H1 (cell line): ENCODE data around the gene WDR77. TPM values are rescaled to one million over a fixed set of nuclear protein-coding genes. Genes with fewer than 3 reads are reported as not detected.

Experiments
- CBX8 ChIP-seq: fragments of 300-800, 300-1000 bp; sonication (generic); IDR thresholded peaks from 2 replicates; pipeline ENCODE4 v1.7.1; 2016; ENCODE audit warnings: low read depth, low read length, borderline replicate concordance
- CTBP2 ChIP-seq: IDR thresholded peaks from 2 replicates; pipeline ENCODE4 v1.7.0; 2011; ENCODE audit warnings: borderline replicate concordance, mild to moderate bottlenecking, moderate library complexity, mixed read lengths, low read length; ENCODE audit not compliant: insufficient read depth, insufficient read length
- EZH2 ChIP-seq: fragments of 200-600 bp; sonication (generic); IDR thresholded peaks from 2 replicates; pipeline ENCODE4 v1.7.1; 2012; ENCODE audit warnings: low read depth, mild to moderate bottlenecking, moderate library complexity, low read length, inconsistent platforms; ENCODE audit not compliant: severe bottlenecking
- MAX ChIP-seq: IDR thresholded peaks from 2 replicates; pipeline ENCODE4 v1.6.1; 2012; ENCODE audit warnings: inconsistent platforms
- NRF1 ChIP-seq: IDR thresholded peaks from 2 replicates; pipeline ENCODE4 v1.6.1; 2011; ENCODE audit warnings: mild to moderate bottlenecking, low read depth, low read length, improper control_type of control experiment
- TBP ChIP-seq: IDR thresholded peaks from 2 replicates; pipeline ENCODE4 v1.6.1; 2011; ENCODE audit warnings: low read depth, low read length, improper control_type of control experiment
- YY1 ChIP-seq: IDR thresholded peaks from 2 replicates; pipeline ENCODE4 v1.6.1; 2011; ENCODE audit warnings: low read depth, mild to moderate bottlenecking, low read length
- polyA plus RNA-seq, 7 experiments: library from polyadenylated mRNA; depleted of rRNA in 3 of 7; stranded (reverse) in 5 of 7; unstranded in 2 of 7; fragments of >200 nt in 5 of 7; fragments of 200-250 nt in 2 of 7; gene quantifications; 1 replicate in 5 of 7; 2 replicates in 1 of 7; 4 replicates in 1 of 7; pipeline versions ENCODE4 v1.2.1 to v1.2.3, GENCODE V29; 2011 to 2013; ENCODE audit warnings: missing spikeins in 2 of 7, mixed read lengths in 2 of 7
- total RNA-seq: library from RNA; stranded (reverse); fragmentation: NEBNext Ultra II Directional; extraction: Animal tissue kit (Norgen Biotek cat#: 25700); gene quantifications from 2 replicates; pipeline ENCODE4 v1.2.1, GENCODE V29; 2021
- TF ChIP-seq, protein P1 (sequence below), 3 experiments: IDR thresholded peaks; 1 replicate in 2 of 3; 2 replicates in 1 of 3; pipeline versions ENCODE4 v1.5.1 to v1.6.1; 2011; ENCODE audit warnings: low read length in 3 of 3, mild to moderate bottlenecking in 3 of 3, inconsistent platforms in 2 of 3, low read depth in 1 of 3, moderate library complexity in 1 of 3; ENCODE audit not compliant: insufficient read depth in 1 of 3; ENCODE audit errors: control extremely low read depth in 1 of 3

Gene WDR77
- total and polyA plus RNA-seq, 2 of the 8 experiments (the other 6 are each of a cell fraction or from before 2014, with no cell fraction given): 66.0 to 156 TPM

GRCh38 chr1:111392460-111392945, 56.6 kb downstream of the WDR77 start (continued):
- TF ChIP-seq, protein P1, sequence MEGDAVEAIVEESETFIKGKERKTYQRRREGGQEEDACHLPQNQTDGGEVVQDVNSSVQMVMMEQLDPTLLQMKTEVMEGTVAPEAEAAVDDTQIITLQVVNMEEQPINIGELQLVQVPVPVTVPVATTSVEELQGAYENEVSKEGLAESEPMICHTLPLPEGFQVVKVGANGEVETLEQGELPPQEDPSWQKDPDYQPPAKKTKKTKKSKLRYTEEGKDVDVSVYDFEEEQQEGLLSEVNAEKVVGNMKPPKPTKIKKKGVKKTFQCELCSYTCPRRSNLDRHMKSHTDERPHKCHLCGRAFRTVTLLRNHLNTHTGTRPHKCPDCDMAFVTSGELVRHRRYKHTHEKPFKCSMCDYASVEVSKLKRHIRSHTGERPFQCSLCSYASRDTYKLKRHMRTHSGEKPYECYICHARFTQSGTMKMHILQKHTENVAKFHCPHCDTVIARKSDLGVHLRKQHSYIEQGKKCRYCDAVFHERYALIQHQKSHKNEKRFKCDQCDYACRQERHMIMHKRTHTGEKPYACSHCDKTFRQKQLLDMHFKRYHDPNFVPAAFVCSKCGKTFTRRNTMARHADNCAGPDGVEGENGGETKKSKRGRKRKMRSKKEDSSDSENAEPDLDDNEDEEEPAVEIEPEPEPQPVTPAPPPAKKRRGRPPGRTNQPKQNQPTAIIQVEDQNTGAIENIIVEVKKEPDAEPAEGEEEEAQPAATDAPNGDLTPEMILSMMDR (IDR thresholded peaks at IDR 0.05; ENCODE audit: control extremely low read depth in 1 of 3, insufficient read depth in 1 of 3, low read depth in 1 of 3, low read length in 3 of 3): no peak
- TF ChIP-seq EZH2: no peak
- no peak for TF ChIP-seq CBX8
- TF ChIP-seq MAX: no peak
- TF ChIP-seq NRF1: no peak
- TF ChIP-seq YY1: no peak
- no peak for TF ChIP-seq CTBP2
- no peak for TF ChIP-seq TBP
